Mesendoderm (in vitro differentiated cells): ENCODE data around the gene PWWP2A.
"Not testable (repeated sequence)": the region's sequence is repeated elsewhere in the genome, so short reads cannot be mapped to it uniquely, and the experiment has no call there.

Source experiments
- DNase-seq: peaks from one replicate; pipeline ENCODE4 v3.0.0; 2013
- H2AK5ac ChIP-seq: 2 replicates; pipeline ENCODE4 v1.6.1; 2013; ENCODE audit warnings: low read length, inconsistent platforms
- H2BK120ac ChIP-seq: 2 replicates; pipeline ENCODE4 v1.6.1; 2013; ENCODE audit warnings: low read depth, mild to moderate bottlenecking, low read length, moderate library complexity, mixed read lengths
- H2BK15ac ChIP-seq: replicated peaks from 2 replicates; pipeline ENCODE4 v1.6.1; 2013; ENCODE audit warnings: low read depth, mild to moderate bottlenecking, moderate library complexity
- H2BK5ac ChIP-seq: 2 replicates; pipeline ENCODE4 v1.6.1; 2013; ENCODE audit warnings: low read length, inconsistent platforms
- H3K18ac ChIP-seq: 2 replicates; pipeline ENCODE4 v1.6.1; 2013; ENCODE audit warnings: mild to moderate bottlenecking, low read length, mixed read lengths
- H3K23ac ChIP-seq: one replicate; pipeline ENCODE4 v1.6.1; 2013; ENCODE audit warnings: low read length
- H3K27ac ChIP-seq: 2 replicates; pipeline ENCODE4 v1.5.1; 2013; ENCODE audit warnings: low read depth, mild to moderate bottlenecking, inconsistent platforms, low read length, moderate library complexity
- H3K27me3 ChIP-seq: 2 replicates; pipeline ENCODE4 v1.6.1; 2013; ENCODE audit warnings: low read length, control low read depth, mild to moderate bottlenecking, inconsistent platforms; ENCODE audit not compliant: insufficient read depth, poor library complexity
- H3K36me3 ChIP-seq: 2 replicates; pipeline ENCODE4 v1.6.1; 2013; ENCODE audit warnings: low read length, inconsistent platforms; ENCODE audit not compliant: control insufficient read depth, insufficient read depth
- H3K4ac ChIP-seq: one replicate; pipeline ENCODE4 v1.6.1; 2013; ENCODE audit warnings: low read depth, mild to moderate bottlenecking, low read length, moderate library complexity
- H3K4me1 ChIP-seq: 2 replicates; pipeline ENCODE4 v1.6.1; 2013; ENCODE audit warnings: low read depth, low read length, inconsistent platforms; ENCODE audit not compliant: control insufficient read depth
- H3K4me2 ChIP-seq: 2 replicates; pipeline ENCODE4 v1.6.1; 2013; ENCODE audit warnings: low read length
- H3K4me3 ChIP-seq: 2 replicates; pipeline ENCODE4 v1.5.1; 2013; ENCODE audit warnings: mild to moderate bottlenecking, low read length
- H3K56ac ChIP-seq: one replicate; pipeline ENCODE4 v1.6.1; 2013; ENCODE audit warnings: low read length
- H3K79me1 ChIP-seq: 2 replicates; pipeline ENCODE4 v1.6.1; 2013; ENCODE audit warnings: low read length, inconsistent platforms
- H3K79me2 ChIP-seq: 2 replicates; pipeline ENCODE4 v1.6.1; 2013; ENCODE audit warnings: mild to moderate bottlenecking, low read length; ENCODE audit not compliant: control insufficient read depth, insufficient read depth
- H3K9ac ChIP-seq: 2 replicates; pipeline ENCODE4 v1.6.1; 2013; ENCODE audit warnings: low read length, inconsistent platforms
- H4K5ac ChIP-seq: one replicate; pipeline ENCODE4 v1.6.1; 2013; ENCODE audit warnings: low read length
- H4K8ac ChIP-seq: one replicate; pipeline ENCODE4 v1.6.1; 2013; ENCODE audit warnings: low read depth, mild to moderate bottlenecking, control low read depth, low read length, moderate library complexity
- WGBS: extraction: QIAGEN DNeasy Blood & Tissue Kit; methylation state at CpG from one replicate; pipeline ENCODE4 v1.1.7; 2013; ENCODE audit warnings: low lambda C conversion rate, missing lambda C conversion rate; ENCODE audit not compliant: insufficient coverage; ENCODE audit errors: extremely low coverage; 5-methylcytosine and 5-hydroxymethylcytosine counted together

PWWP2A gene

GRCh38 chr5:160144436-160144835 lies 25.2 kb upstream of the PWWP2A start:
- H3K79me2 ChIP-seq, H3K18ac ChIP-seq, H3K27me3 ChIP-seq, H4K5ac ChIP-seq, H3K36me3 ChIP-seq, H2BK120ac ChIP-seq, H3K27ac ChIP-seq, H3K4me3 ChIP-seq, H2BK15ac ChIP-seq, DNase-seq, H2AK5ac ChIP-seq, H4K8ac ChIP-seq, H3K56ac ChIP-seq, H2BK5ac ChIP-seq, H3K4me2 ChIP-seq, H3K4me1 ChIP-seq, H3K9ac ChIP-seq, H3K79me1 ChIP-seq, H3K4ac ChIP-seq, H3K23ac ChIP-seq: not testable (repeated sequence)
- no CpG with 5 or more reads among the region's 7 CpGs for WGBS

GRCh38 chr5:160134332-160134731 lies 15.1 kb upstream of the PWWP2A start:
- no peak overlapping the region for H2BK15ac ChIP-seq
- H3K79me1 ChIP-seq: no peaks in the 10 kb centered on the region
- H3K79me2 ChIP-seq: no peaks in the 10 kb centered on the region
- no peak overlapping the region for H2AK5ac ChIP-seq
- no peaks in the 10 kb centered on the region for H3K27me3 ChIP-seq
- WGBS: no CpG with 5 or more reads among the region's 1 CpG
- H3K18ac ChIP-seq: no peak overlapping the region
- H2BK5ac ChIP-seq: no peak overlapping the region
- no peak overlapping the region for H3K4me2 ChIP-seq
- H2BK120ac ChIP-seq: no peak overlapping the region
- H3K9ac ChIP-seq: no peak overlapping the region
- H3K56ac ChIP-seq: no peak overlapping the region
- H3K4me3 ChIP-seq: no peak overlapping the region
- H3K27ac ChIP-seq: no peak overlapping the region
- no peak overlapping the region for H3K23ac ChIP-seq
- DNase-seq: no peak
- no peak overlapping the region for H4K5ac ChIP-seq
- no peaks in the 10 kb centered on the region for H3K36me3 ChIP-seq
- H3K4ac ChIP-seq: no peak overlapping the region
- H4K8ac ChIP-seq: no peak overlapping the region
- H3K4me1 ChIP-seq: no peaks in the 10 kb centered on the region

GRCh38 chr5:160133918-160134304 lies 14.7 kb upstream of the PWWP2A start:
- no peaks in the 10 kb centered on the region for H3K27me3 ChIP-seq
- whole genome bisulfite sequencing: no CpG with 5 or more reads among the region's 7 CpGs
- peak overlapping the region; percentile 85 for H3K56ac ChIP-seq
- H4K8ac ChIP-seq: peak overlapping the region; percentile 86
- H3K79me2 ChIP-seq: no peaks in the 10 kb centered on the region
- no peaks in the 10 kb centered on the region for H3K79me1 ChIP-seq
- no peaks in the 10 kb centered on the region for H3K4me1 ChIP-seq
- no peak overlapping the region for H3K9ac ChIP-seq
- no peak overlapping the region for H3K27ac ChIP-seq
- H2BK120ac ChIP-seq: peak overlapping the region; percentile 88
- no peak overlapping the region for H4K5ac ChIP-seq
- H2BK15ac ChIP-seq: peak overlapping the region; percentile 94
- H3K4ac ChIP-seq: peak overlapping the region; percentile 59
- peak overlapping the region; percentile 98 for H3K18ac ChIP-seq
- H3K36me3 ChIP-seq: no peaks in the 10 kb centered on the region
- DNase-seq: peak; percentile 16
- H3K23ac ChIP-seq: no peak overlapping the region
- no peak overlapping the region for H3K4me2 ChIP-seq
- no peak overlapping the region for H2AK5ac ChIP-seq
- H2BK5ac ChIP-seq: no peak overlapping the region
- H3K4me3 ChIP-seq: no peak overlapping the region

GRCh38 chr5:160133071-160133917 lies 14.0 kb upstream of the PWWP2A start:
- Histone ChIP-seq H3K27ac (no peak overlapping the region), H3K4ac (peak overlapping the region; percentile 59), H3K79me1 (no peaks in the 10 kb centered on the region), H3K4me2 (peak overlapping the region; percentile 53), H3K36me3 (no peaks in the 10 kb centered on the region), H3K23ac (peak overlapping the region; percentile 15), H2BK15ac (peak overlapping the region; percentile 94), H3K4me3 (no peak overlapping the region), H3K79me2 (no peaks in the 10 kb centered on the region), H2AK5ac (no peak overlapping the region), H3K4me1 (no peaks in the 10 kb centered on the region), H2BK5ac (peak overlapping the region; percentile 13), H4K8ac (peak overlapping the region; percentile 86), H3K18ac (peak overlapping the region; percentile 98), H3K56ac (peak overlapping the region; percentile 85), H3K9ac (peak overlapping the region; percentile 66), H3K27me3 (no peaks in the 10 kb centered on the region), H4K5ac (peak overlapping the region; percentile 68), H2BK120ac (peak overlapping the region; percentile 88)
- WGBS: no CpG with 5 or more reads among the region's 31 CpGs
- peak; percentile 76 for DNase-seq

- H3K4me3 ChIP-seq: no peak overlapping the region
- no peak overlapping the region for H2BK15ac ChIP-seq
- H2BK120ac ChIP-seq: no peak overlapping the region
- H3K79me2 ChIP-seq: no peaks in the 10 kb centered on the region
- H2AK5ac ChIP-seq: no peak overlapping the region
- no peak overlapping the region for H2BK5ac ChIP-seq
- no CpG with 5 or more reads among the region's 6 CpGs for WGBS
- no peak overlapping the region for H4K8ac ChIP-seq
- H3K18ac ChIP-seq: no peak overlapping the region
- H3K79me1 ChIP-seq: no peaks in the 10 kb centered on the region
- H3K27ac ChIP-seq: no peak overlapping the region
- no peak for DNase-seq
- no peaks in the 10 kb centered on the region for H3K27me3 ChIP-seq
- no peak overlapping the region for H3K9ac ChIP-seq
- no peak overlapping the region for H4K5ac ChIP-seq
- no peak overlapping the region for H3K56ac ChIP-seq
- H3K23ac ChIP-seq: no peak overlapping the region
- H3K36me3 ChIP-seq: no peaks in the 10 kb centered on the region
- no peaks in the 10 kb centered on the region for H3K4me1 ChIP-seq
- H3K4me2 ChIP-seq: no peak overlapping the region
- H3K4ac ChIP-seq: no peak overlapping the region
Measured at GRCh38 chr5:160129841-160130240, 10.6 kb upstream of the PWWP2A start.

GRCh38 chr5:160128632-160129031 lies 9.4 kb upstream of the PWWP2A start:
- H3K4me3 ChIP-seq: no peak overlapping the region
- no peaks in the 10 kb centered on the region for H3K79me1 ChIP-seq
- no peak overlapping the region for H3K4ac ChIP-seq
- H2BK15ac ChIP-seq: no peak overlapping the region
- no peaks in the 10 kb centered on the region for H3K79me2 ChIP-seq
- H4K5ac ChIP-seq: no peak overlapping the region
- no peak overlapping the region for H4K8ac ChIP-seq
- DNase-seq: no peak
- H3K4me2 ChIP-seq: no peak overlapping the region
- H2BK120ac ChIP-seq: no peak overlapping the region
- no peak overlapping the region for H2BK5ac ChIP-seq
- H3K18ac ChIP-seq: no peak overlapping the region
- no peak overlapping the region for H2AK5ac ChIP-seq
- H3K9ac ChIP-seq: no peak overlapping the region
- no peak overlapping the region for H3K23ac ChIP-seq
- no peaks in the 10 kb centered on the region for H3K27me3 ChIP-seq
- H3K56ac ChIP-seq: no peak overlapping the region
- no peaks in the 10 kb centered on the region for H3K36me3 ChIP-seq
- H3K27ac ChIP-seq: no peak overlapping the region
- H3K4me1 ChIP-seq: no peaks in the 10 kb centered on the region
- no CpG with 5 or more reads among the region's 7 CpGs for WGBS
